HG02885 (cell line): ENCODE data around the gene ACTL7B.
"Not testable (repeated sequence)": the region's sequence is repeated elsewhere in the genome, so short reads cannot be mapped to it uniquely, and the experiment has no call there.

Source experiments
- ATAC-seq: cut with Tn5 transposase; IDR thresholded peaks from one replicate; pipeline ENCODE4 v1.9.1; 2021; ENCODE audit warnings: mild to moderate bottlenecking; ENCODE audit not compliant: unreplicated experiment, poor library complexity

Gene ACTL7B

GRCh38 chr9:108848296-108848695 is 7.5 kb downstream of the ACTL7B start:
- ATAC-seq: not testable (repeated sequence)

- ATAC-seq: no peak
These were observed 9.8 kb downstream of the ACTL7B start for GRCh38 chr9:108845947-108846346.

- no peak for ATAC-seq
These were observed 10.3 kb downstream of the ACTL7B start for GRCh38 chr9:108845507-108845906.

- ATAC-seq: no peak
These were observed 10.9 kb downstream of the ACTL7B start for GRCh38 chr9:108844856-108845255.

GRCh38 chr9:108844391-108844790 is 11.4 kb downstream of the ACTL7B start:
- no peak for ATAC-seq

GRCh38 chr9:108842610-108843295 is 13.0 kb downstream of the ACTL7B start:
- ATAC-seq: no peak

GRCh38 chr9:108839561-108839960 is 16.2 kb downstream of the ACTL7B start:
- not testable (repeated sequence) for ATAC-seq

GRCh38 chr9:108838017-108838416 is 17.8 kb downstream of the ACTL7B start:
- ATAC-seq: no peak

- ATAC-seq: no peak
These were observed 18.3 kb downstream of the ACTL7B start for GRCh38 chr9:108837530-108837929.

GRCh38 chr9:108836781-108837180 is 19.0 kb downstream of the ACTL7B start:
- no peak for ATAC-seq

GRCh38 chr9:108836319-108836718 is 19.5 kb downstream of the ACTL7B start:
- ATAC-seq: no peak

- ATAC-seq: no peak
These were observed 20.0 kb downstream of the ACTL7B start for GRCh38 chr9:108835831-108836230.

GRCh38 chr9:108834959-108835665 is 20.7 kb downstream of the ACTL7B start:
- no peak for ATAC-seq

- ATAC-seq: no peak
These were observed 23.6 kb downstream of the ACTL7B start for GRCh38 chr9:108832179-108832500.

- no peak for ATAC-seq
These were observed 24.1 kb downstream of the ACTL7B start for GRCh38 chr9:108831496-108832178.

GRCh38 chr9:108830272-108830671 is 25.5 kb downstream of the ACTL7B start:
- ATAC-seq: no peak

- ATAC-seq: no peak
These were observed 32.0 kb downstream of the ACTL7B start for GRCh38 chr9:108823829-108824228.

- no peak for ATAC-seq
These were observed 39.7 kb downstream of the ACTL7B start for GRCh38 chr9:108816037-108816436.

GRCh38 chr9:108815156-108815555 is 40.6 kb downstream of the ACTL7B start:
- ATAC-seq: no peak

- no peak for ATAC-seq
These were observed 41.7 kb downstream of the ACTL7B start for GRCh38 chr9:108813951-108814601.
